Stomach (tissue), 9 donors: ENCODE measurements around the gene SYNPO2. TPM values are rescaled to one million over a fixed set of nuclear protein-coding genes. Genes with fewer than 3 reads are reported as not detected.

Experiments
- DNase-seq, 2 donors: peaks; one replicate each; pipeline versions ENCODE4 v3.0.0 to v3.0.0-alpha.2; 2013 to 2019
- H3K27ac ChIP-seq, 5 donors: fragments of 200-600 bp in 4 of 5; sonication (generic) in 4 of 5; one replicate each; pipeline ENCODE4 v1.5.1; 2013 to 2019; ENCODE audit warnings: mild to moderate bottlenecking in 1 of 5, moderate library complexity in 1 of 5
- H3K27me3 ChIP-seq, 3 donors: fragments of 200-600 bp; sonication (generic); one replicate each; pipeline ENCODE4 v1.5.1; 2017 to 2019; ENCODE audit warnings: mixed run types in 1 of 3
- H3K36me3 ChIP-seq, 4 donors: fragments of 200-600 bp; sonication (generic); 1 replicate in 3 of 4; 2 replicates in 1 of 4; pipeline ENCODE4 v1.5.1; 2016 to 2019
- H3K4me1 ChIP-seq, 4 donors: fragments of 200-600 bp; sonication (generic); one replicate each; pipeline ENCODE4 v1.5.1; 2016 to 2019
- H3K4me3 ChIP-seq, 4 donors: fragments of 200-600 bp; sonication (generic) in 3 of 4; one replicate each; pipeline ENCODE4 v1.5.1; 2016 to 2019; ENCODE audit warnings: mild to moderate bottlenecking in 1 of 4
- H3K9me3 ChIP-seq, 4 donors: fragments of 200-600 bp; sonication (generic); one replicate each; pipeline ENCODE4 v1.5.1; 2016 to 2019
- EP300 ChIP-seq: sonication (generic); formaldehyde crosslinking; IDR thresholded peaks from one replicate; pipeline ENCODE4 v1.6.1; 2017; ENCODE audit warnings: antibody characterized with exemption
- POLR2A ChIP-seq, 4 donors: fragments of 450-650 bp; IDR thresholded peaks; one replicate each; pipeline ENCODE4 v1.6.1; 2016; ENCODE audit warnings: antibody characterized with exemption in 4 of 4, control low read depth in 2 of 4, mild to moderate bottlenecking in 1 of 4, moderate library complexity in 1 of 4
- POLR2AphosphoS5 ChIP-seq, 3 donors: sonication (generic); formaldehyde crosslinking; IDR thresholded peaks; one replicate each; pipeline ENCODE4 v1.6.1; 2016; ENCODE audit warnings: antibody characterized with exemption in 3 of 3
- WGBS, 5 donors: extraction: QIAGEN DNeasy Blood & Tissue Kit in 3 of 5; methylation state at CpG; one replicate each; pipeline versions ENCODE4 v1.1.5 to v1.1.7; 2013 to 2018; 5-methylcytosine and 5-hydroxymethylcytosine counted together
- intact Hi-C: fragments of 100-400 bp; cut with DNase I; formaldehyde crosslinking; loops from one replicate; pipeline ENCODE4 v1.15.1; 2023; ENCODE audit warnings: low total_unique reads
- polyA plus RNA-seq, 3 donors: library from polyadenylated mRNA; stranded (reverse); fragments of 200-250 nt; gene quantifications; one replicate each; pipeline ENCODE4 v1.2.3, GENCODE V29; 2013
- total RNA-seq, 5 donors: library from RNA; depleted of rRNA; stranded (reverse); fragments of >200 nt; gene quantifications; one replicate each; pipeline versions ENCODE4 v1.1.0 to v1.2.3, GENCODE V29; 2014 to 2016
- TF ChIP-seq, protein P1 (sequence below), 7 experiments: fragments of 450-650 bp in 4 of 7; fragments of 200-600 bp in 3 of 7; sonication (generic) in 3 of 7; IDR thresholded peaks; one replicate each; pipeline ENCODE4 v1.5.1; 2016 to 2019; ENCODE audit warnings: antibody characterized with exemption in 7 of 7, control low read depth in 2 of 7, mild to moderate bottlenecking in 1 of 7
- donor health status: healthy with polysubstance abuse.
- donor health status: Bipolar disorder and iron deficiency.
- donor health status: healthy.

The SYNPO2 gene
- total and polyA plus RNA-seq, 8 donors: 24.8 to 644 (median 150) TPM

DNA sequence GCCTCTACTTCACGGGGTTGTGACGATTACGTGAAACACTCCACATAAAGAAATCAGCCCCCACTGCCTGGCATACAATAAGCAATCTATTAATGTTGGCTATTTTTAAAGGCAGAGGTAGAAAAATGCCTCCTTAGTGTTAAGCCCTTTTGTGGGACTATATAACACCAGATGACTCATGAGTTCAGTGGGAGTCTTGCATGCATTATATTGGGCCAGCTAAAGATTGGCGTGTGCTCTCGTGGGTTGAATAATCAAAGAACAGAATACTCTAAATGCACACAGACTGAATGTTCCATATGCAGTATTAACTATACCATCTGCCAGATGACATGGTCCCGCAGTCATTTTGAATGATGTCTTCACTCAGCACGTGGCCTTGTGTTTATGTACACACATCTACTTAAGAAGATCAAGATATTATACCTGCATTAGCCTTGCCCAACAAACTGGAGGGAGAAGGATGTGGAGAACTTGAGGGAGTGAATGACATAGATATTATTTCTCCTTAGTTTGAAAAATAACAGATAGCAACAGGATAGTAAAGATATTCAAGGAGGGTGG is 162.0 kb downstream of the SYNPO2 start:
- Histone ChIP-seq H3K9me3 (no peaks in the 10 kb centered on the region), H3K4me3 (no peak overlapping the region), H3K36me3 (no peaks in the 10 kb centered on the region), H3K27ac (peak overlapping the region in 1 of 5 donors; percentile 2), H3K27me3 (no peaks in the 10 kb centered on the region), H3K4me1 (peaks cover 0 to 28% (median 14%) of the 10 kb centered on the region in 4 donors)
- 81 to 91% (median 90%) methylated on average over 7 of the region's 7 CpGs for WGBS, 5 donors
- TF ChIP-seq, protein P1, sequence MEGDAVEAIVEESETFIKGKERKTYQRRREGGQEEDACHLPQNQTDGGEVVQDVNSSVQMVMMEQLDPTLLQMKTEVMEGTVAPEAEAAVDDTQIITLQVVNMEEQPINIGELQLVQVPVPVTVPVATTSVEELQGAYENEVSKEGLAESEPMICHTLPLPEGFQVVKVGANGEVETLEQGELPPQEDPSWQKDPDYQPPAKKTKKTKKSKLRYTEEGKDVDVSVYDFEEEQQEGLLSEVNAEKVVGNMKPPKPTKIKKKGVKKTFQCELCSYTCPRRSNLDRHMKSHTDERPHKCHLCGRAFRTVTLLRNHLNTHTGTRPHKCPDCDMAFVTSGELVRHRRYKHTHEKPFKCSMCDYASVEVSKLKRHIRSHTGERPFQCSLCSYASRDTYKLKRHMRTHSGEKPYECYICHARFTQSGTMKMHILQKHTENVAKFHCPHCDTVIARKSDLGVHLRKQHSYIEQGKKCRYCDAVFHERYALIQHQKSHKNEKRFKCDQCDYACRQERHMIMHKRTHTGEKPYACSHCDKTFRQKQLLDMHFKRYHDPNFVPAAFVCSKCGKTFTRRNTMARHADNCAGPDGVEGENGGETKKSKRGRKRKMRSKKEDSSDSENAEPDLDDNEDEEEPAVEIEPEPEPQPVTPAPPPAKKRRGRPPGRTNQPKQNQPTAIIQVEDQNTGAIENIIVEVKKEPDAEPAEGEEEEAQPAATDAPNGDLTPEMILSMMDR (IDR thresholded peaks at IDR 0.05): no peak
- no peak for TF ChIP-seq POLR2A (IDR thresholded peaks at IDR 0.05)
- intact Hi-C loops: no loop called here
- no peak for DNase-seq

DNA sequence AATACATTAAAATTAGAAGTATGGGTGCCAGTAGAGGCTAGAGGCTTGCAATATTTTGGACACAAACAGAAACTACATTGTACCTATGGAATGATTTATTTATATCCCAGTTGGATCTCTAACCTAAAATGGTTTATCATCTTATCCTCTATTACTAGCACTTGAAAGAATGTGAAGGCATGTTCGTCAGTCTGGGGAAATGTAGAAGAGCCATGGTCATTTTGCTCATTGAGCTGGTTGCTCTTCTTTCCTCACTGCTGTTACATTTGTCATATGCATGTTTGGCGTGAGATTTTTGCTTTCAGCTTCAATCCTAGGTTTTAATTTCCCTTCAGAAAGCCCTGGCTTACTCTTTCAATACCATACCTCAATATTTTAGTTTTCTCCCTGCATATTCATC is 164.6 kb downstream of the SYNPO2 start:
- H3K36me3 ChIP-seq: no peaks in the 10 kb centered on the region
- intact Hi-C loops: no loop called here
- H3K27ac ChIP-seq: peak overlapping the region in 1 of 5 donors; percentile 21
- no peaks in the 10 kb centered on the region for H3K9me3 ChIP-seq
- peaks cover 0 to 18% (median 5%) of the 10 kb centered on the region in 4 donors for H3K4me1 ChIP-seq
- DNase-seq: no peak
- H3K4me3 ChIP-seq: no peak overlapping the region
- 71 to 94% (median 85%) methylated on average over 2 of the region's 2 CpGs for WGBS, 5 donors
- no peaks in the 10 kb centered on the region for H3K27me3 ChIP-seq
- TF ChIP-seq POLR2A (IDR thresholded peaks at IDR 0.05): no peak
- TF ChIP-seq POLR2AphosphoS5 (IDR thresholded peaks at IDR 0.05): no peak
- TF ChIP-seq EP300: no peak
- TF ChIP-seq, protein P1 (IDR thresholded peaks at IDR 0.05): no peak

DNA sequence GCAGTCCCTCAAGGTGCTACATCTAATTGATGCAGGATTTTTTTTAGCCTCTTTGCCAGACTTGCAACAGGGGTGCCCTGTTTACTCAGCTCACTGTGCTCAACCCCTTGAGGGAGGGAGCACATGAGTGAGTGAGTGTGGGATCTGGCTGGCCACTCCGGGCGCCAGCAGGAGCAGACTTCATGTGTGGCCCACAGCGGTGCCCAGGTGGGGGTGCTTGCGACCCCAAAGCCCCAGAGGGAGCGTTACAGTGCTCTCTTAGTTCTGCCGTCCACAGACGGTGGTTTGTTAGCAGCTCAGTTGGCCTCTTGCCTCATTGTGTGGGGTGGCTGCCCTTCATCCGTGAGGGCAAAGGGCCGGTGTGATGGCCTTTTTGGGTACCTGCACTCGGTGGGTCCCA is 165.3 kb downstream of the SYNPO2 start:
- no peaks in the 10 kb centered on the region for H3K27me3 ChIP-seq
- no peaks in the 10 kb centered on the region for H3K36me3 ChIP-seq
- no peaks in the 10 kb centered on the region for H3K9me3 ChIP-seq
- intact Hi-C loops: no loop called here
- H3K27ac ChIP-seq: peak overlapping the region in 1 of 5 donors; percentile 10
- TF ChIP-seq POLR2A (IDR thresholded peaks at IDR 0.05) (no peak), EP300 (no peak)
- TF ChIP-seq, protein P1 (IDR thresholded peaks at IDR 0.05): no peak
- H3K4me3 ChIP-seq: no peak overlapping the region
- no peak for DNase-seq
- WGBS, 5 donors: 90 to 95% (median 92%) methylated on average over 4 to 10 of the region's 10 CpGs
- H3K4me1 ChIP-seq: peaks cover 0 to 13% (median 4%) of the 10 kb centered on the region in 4 donors

DNA sequence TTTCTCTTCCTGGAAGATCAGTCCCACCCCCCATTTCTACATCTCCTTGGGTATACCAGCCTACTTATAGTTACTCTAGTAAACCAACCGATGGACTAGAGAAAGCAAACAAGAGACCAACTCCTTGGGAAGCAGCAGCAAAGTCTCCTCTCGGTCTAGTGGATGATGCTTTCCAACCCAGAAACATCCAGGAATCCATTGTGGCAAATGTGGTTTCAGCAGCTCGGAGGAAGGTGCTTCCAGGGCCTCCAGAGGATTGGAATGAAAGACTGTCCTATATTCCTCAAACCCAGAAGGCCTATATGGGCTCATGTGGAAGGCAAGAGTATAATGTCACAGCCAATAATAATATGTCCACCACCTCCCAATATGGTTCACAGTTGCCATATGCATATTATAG is 168.8 kb downstream of the SYNPO2 start:
- peaks cover 0 to 9% (median 4%) of the 10 kb centered on the region in 4 donors for H3K4me1 ChIP-seq
- no peaks in the 10 kb centered on the region for H3K27me3 ChIP-seq
- no peaks in the 10 kb centered on the region for H3K36me3 ChIP-seq
- 90 to 95% (median 93%) methylated on average over 3 of the region's 3 CpGs for WGBS, 5 donors
- no peak for DNase-seq
- intact Hi-C loops: no loop called here
- TF ChIP-seq, protein P1 (IDR thresholded peaks at IDR 0.05): no peak
- TF ChIP-seq POLR2AphosphoS5 (IDR thresholded peaks at IDR 0.05) (no peak), EP300 (no peak), POLR2A (IDR thresholded peaks at IDR 0.05) (no peak)
- no peaks in the 10 kb centered on the region for H3K9me3 ChIP-seq
- no peak overlapping the region for H3K4me3 ChIP-seq
- no peak overlapping the region for H3K27ac ChIP-seq
